ENCODE data around the gene TUBB2B.

DNA sequence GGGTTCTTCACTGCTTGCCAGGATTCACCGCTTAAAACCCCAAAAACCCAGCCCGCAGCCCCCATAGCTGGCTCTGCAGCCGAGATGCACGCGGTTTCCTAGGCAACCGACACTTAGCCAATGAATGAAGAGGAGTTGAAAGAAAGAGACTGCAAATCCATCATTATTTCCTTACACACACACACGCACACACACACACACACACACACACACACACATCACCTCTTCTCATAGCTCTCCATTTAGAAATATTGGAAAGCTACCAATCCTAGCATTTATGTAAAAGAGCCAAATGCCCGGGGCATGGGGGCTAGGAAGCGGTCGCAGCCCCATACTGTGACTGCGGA is 3.4 kb upstream of the TUBB2B start:
- no peak for TF ChIP-seq CTCF (IDR thresholded peaks at IDR 0.05)
- no peak for TF ChIP-seq EZH2 (IDR thresholded peaks at IDR 0.05; ENCODE audit: borderline replicate concordance, insufficient read depth, low read depth, low read length, poor library complexity, severe bottlenecking)
